Esophagus mucosa (tissue), 1 donor: Measurements from ENCODE around the gene RREB1. TPM values are rescaled to one million over a fixed set of nuclear protein-coding genes. Genes with fewer than 3 reads are reported as not detected.

Experiments used
- ATAC-seq: fragments of 200-7000 bp; cut with Tn5 transposase; one replicate; pipeline ENCODE4 v1.9.1; 2020
- total RNA-seq: library from RNA; stranded (reverse); gene quantifications from one replicate; pipeline ENCODE4 v1.2.4, GENCODE V29; 2023
- donor health status: DM: yes; HTN: yes; CAD: no.

Gene RREB1
- total RNA-seq, 1 donor from 2014 or later: 75.8 TPM

DNA sequence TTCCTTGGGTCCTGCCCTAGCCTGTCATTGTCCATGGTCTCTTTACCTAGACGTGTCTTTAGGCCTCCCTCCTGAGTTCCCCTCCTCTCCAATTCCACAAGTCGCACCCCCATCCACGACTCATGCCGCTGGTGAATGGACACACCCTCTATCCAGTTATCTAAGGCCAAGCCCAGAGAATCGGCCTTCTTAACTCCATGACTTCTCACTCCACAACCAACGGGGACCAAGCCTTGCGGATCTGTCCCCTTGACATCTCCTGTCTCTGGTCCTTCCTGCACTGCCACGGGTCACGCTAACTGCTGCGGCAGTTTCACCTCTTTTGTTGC, 7.0 kb upstream of the RREB1 start:
- no peak for ATAC-seq

GRCh38 chr6:7101290-7101689, 6.5 kb upstream of the RREB1 start:
- no peak for ATAC-seq

- ATAC-seq: no peak
Measured at GRCh38 chr6:7104752-7105151, 3.0 kb upstream of the RREB1 start.

DNA sequence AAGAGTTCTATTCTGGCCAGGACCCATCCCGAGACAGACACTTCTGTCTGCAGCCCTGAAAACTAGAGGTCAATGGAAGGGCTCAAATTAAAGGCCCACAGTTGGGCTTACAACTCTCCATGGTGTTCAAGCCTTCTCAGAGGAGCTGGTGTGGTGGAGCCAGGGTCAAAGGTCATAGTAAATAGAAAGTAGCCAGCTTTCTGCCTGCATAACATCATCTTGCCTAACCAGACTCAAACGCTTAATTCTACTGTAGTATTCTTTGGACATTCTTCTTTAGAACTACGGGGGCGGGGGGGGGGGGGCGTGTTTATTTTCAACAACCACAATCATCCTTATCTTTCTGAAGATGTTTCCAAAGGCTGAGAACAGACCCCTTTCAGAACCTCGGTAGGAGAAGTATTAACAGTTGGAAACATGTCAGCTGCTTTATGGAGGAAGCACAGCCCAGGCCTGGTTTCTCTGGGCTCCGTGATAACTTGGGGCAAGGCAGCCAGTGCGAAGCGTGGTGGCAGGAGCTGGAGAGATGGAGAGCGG, 1.5 kb upstream of the RREB1 start:
- no peak for ATAC-seq

GRCh38 chr6:7106752-7107577, 796 bp upstream of the RREB1 start:
- peak; percentile 47 for ATAC-seq

DNA sequence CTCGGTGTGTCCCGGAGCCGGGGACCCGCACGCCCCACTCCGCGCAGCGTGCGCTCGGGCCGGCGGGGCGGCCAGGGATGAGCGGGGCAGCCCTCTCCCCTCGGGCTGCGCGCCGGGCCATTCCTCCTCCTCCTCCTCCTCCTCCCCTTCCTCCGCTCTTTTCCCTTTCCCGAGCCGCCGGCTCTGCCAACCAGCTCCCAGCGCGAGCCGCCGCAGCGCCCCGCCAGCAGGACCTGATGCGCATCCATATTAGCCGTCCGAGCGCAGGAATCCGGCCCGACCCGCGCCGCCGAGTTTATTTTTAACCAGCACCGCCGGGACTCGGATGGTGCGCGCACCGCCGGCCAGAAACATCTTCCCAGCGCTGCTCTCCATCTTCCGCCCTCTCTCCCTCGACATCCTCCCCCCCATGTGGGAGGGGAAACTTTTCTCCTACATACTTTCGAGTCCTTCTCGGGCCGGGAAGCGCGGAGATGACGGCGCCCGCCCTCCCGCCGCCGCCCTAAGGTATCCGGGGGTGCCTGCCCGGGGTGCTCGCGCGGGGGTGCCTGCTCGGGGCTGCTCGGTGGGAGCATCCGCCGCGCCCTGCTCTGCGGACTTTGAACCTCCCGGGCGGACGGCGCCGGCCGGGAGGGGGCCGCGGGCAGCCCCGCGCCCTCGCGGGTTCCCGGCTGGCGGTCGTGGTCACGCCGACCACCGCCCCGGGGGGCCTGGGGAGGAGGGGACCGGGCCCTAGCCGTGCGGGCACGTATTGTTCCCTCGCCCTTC, 619 bp downstream of the RREB1 start:
- peak; percentile 30 for ATAC-seq

DNA sequence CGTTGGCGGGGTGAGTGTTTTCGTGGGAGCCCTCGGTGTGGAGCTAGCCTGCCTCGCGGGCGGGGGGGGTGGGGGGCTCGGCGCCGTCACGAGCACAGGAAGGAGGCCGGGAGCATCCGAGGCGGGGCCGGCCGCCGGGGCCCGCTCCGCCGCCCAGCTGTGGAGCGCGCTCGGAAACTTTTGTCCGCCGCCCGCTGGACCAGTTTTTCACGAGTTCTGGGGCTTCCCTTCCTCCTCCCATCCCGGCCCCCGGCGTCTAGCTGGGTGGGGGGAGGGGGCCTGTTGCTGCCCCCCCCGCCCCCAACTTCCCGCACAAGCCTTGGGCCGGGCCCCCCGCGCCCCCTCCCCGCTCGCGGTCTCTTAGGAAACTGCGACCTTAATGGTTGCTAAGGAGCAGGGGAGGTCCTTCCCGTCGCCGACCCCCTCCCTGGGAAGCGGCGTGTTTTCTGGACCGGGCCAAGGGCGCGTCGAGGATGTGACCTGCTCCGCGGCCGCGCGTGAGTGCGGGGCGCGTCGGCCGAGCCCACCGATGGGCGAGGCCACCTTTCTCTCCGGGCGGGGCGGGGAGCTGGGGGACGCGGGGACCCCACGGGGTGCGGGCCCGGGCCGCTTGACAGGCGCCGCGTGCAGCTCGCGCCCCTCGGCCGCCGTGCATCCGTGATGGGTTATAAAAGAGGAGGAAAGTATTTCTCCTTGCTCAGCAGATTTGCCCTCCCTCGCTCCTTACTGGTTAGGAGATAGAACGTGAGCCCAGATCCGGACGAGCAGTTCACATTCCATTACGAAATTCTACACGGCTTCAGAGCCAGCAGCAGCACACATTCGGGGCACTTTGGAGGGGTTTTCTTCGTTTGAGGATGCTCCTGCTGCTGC, 1.4 kb downstream of the RREB1 start:
- peak; percentile 54 for ATAC-seq

- no peak for ATAC-seq
Measured at GRCh38 chr6:7110092-7110792, 2.5 kb downstream of the RREB1 start.

GRCh38 chr6:7111095-7111690, 3.4 kb downstream of the RREB1 start:
- ATAC-seq: no peak

GRCh38 chr6:7112171-7112570, 4.4 kb downstream of the RREB1 start:
- no peak for ATAC-seq

DNA sequence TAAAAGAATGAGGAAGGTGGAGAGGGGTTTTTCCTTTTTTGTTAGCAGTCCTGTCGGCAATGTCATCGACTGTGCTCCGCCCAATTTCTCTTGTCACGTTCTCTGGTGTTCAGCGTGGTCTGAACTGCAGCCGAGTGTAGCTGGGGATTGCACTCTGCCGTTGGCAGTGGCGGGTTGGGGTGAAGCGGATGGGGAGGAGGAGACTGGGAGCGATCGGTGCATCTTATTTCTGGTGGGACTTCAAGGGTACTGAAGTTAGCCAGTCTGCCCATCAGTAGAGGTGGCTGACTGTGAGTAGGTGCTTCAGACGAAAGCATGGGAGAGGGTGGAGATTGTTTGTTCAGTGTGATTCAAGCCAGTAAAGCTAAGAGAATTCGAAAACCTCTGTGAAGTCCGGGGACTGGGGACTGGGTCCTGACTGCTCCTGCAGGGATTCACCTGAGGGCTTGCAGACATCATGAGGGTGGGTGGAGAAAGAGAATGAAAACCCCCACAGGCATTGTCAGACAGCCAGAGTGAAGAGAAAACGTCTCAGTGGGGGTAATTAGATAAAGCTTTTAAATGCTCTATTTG, 5.1 kb downstream of the RREB1 start:
- peak; percentile 42 for ATAC-seq

DNA sequence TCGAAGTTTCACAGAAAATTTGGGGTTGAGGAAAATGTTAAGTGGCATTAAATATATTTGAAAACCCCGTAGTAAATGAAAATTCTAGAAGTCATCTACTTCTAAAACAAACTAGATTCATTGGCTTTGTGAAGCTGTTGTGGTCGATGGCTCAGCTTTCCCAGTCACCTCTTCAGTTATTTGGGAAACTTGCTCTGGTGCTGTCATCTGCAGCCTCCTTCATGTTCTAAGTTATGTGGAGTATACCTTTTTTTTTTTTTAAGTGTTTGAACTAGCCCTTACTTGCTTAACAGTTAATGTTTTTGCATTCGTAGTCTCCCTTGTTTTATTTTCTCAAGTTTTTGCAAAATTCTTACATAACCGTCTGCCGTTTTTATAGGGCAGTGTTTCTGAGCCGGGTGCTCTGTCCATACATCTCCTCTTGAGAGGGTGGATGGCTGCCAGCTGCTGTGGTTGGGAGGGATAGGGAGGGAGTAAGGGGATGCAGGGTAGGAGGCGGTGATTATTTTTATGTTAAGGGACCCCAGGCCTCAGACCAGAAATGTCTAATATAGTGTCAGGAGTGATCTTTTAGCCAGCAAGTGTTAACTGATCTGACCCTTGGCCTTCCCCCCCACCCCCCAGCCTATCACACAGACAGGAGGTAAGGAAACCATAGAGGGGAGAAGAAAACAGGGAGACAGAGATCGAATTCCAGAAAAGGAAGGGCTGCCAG, 7.1 kb downstream of the RREB1 start:
- no peak for ATAC-seq

GRCh38 chr6:7115543-7116231, 7.9 kb downstream of the RREB1 start:
- peak; percentile 24 for ATAC-seq

DNA sequence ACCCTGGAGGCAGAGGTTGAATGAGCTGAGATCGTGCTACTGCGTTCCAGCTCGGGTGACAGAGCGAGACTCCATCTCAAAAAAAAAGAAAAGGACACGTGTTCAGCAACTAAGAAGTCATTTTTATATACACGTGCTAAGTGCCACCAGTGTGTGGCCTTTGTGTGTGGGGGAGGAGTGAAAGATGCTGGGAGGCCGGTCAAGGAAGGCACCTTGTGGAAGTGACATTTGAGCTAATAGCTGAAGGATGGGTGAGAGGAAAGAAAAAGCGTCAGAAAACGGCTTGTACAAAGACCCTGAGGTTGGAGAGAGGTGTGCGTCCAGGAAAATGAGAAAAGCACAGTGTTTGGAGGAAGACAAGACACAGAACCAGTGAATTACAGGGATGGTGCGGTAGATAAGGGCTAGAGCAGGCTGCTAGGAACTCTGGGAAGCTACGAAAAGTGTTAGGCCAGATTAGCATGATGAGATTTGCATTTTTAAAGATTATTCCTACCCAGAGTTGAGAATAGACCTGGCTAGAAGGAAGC, 11.6 kb downstream of the RREB1 start:
- no peak for ATAC-seq

DNA sequence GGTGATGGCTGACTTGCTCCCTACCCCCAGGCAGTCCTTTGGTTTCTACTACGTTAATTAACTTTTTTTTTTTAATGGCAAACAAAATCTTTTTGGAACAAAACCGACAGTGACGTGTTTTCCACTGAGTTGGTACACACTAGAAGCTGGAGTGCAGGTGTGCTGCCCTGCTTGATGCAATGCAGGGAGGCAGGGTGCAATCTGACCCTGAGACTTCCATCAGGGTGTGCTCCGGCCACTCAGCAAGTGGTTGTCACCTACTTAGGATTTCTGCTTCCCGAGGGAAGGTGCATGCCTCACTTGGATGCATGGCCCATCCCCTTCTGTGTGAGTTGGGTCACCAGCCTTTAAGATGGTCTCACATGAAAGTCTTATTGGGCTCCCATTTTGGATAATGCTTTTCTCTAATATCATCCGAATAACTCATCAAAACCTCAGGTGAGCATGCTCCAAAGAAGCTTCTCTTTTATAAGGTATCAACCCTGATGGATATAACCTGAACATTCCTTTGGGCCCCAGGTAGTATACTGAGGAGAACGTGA, 14.0 kb downstream of the RREB1 start:
- no peak for ATAC-seq

DNA sequence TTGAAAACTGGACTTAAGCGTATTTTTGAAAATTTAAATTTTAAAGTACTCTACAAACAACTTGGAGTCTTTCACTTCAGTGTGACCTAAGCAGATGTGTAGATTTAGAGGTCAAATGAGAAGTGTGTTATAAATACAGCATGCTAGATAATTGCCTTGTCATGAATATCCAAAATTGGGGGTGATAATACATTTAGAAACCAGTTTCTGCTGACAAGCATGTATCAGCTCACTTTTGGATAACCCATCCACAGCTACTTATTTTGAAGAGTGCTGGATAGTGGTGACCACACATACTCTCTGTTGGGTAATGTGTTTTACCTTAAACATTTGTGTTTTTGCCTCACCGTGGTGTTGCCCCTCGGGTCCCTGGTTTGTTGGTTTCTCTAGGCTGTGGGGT, 14.9 kb downstream of the RREB1 start:
- ATAC-seq: no peak

DNA sequence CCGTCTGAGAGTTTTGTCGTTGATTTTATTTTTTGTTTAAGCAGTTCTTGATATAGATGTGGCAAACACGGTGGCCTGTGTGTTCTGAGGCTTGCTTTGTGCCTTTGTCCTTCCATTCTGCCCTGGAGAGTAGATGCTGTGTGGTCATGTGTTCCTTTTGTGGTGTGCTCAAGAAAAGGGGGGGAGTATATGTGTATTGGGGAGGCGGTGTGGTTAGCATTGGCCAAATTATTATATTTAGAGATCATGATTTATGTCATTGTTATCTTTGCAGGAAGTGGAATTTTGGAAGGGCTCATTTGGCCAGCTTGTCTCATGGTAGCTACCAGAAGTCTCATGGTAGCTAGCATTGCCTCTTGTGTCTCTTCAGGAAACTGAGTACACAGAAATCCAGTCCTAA, 16.4 kb downstream of the RREB1 start:
- ATAC-seq: no peak

- peak; percentile 62 for ATAC-seq
Measured at GRCh38 chr6:7124636-7125035, 16.9 kb downstream of the RREB1 start.

DNA sequence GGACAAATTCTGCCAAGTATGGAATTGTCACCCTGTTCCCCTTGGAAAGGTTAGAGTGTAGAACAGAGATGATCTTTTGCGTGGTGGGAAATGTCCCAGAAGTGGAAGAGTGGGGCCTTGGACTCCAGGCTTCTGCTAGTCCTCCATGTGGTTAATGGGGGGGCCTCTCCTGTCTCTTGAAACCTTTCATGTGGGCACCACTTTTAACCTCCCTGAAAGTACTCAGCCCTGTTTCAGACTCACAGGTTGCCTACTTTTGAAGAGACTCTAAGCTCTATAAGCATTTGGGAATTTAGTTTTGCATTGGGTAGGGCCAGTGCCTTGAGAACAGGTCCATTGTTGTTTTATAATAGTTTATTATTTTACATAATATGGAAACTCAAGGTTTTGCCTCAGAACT, 17.5 kb downstream of the RREB1 start:
- ATAC-seq: no peak

- no peak for ATAC-seq
Measured at GRCh38 chr6:7126754-7127153, 19.0 kb downstream of the RREB1 start.
